Fibroblast of the aortic adventitia (primary cell): ENCODE results near the gene S100A16. TPM values are rescaled to one million over a fixed set of nuclear protein-coding genes. Genes with fewer than 3 reads are reported as not detected.

Experiments
- DNase-seq: peaks from one replicate; pipeline ENCODE4 v3.0.0-alpha.2; 2010; ENCODE audit warnings: low read depth
- H3K4me3 ChIP-seq: 2 replicates; pipeline ENCODE4 v1.5.1; 2011; ENCODE audit warnings: low read depth, mild to moderate bottlenecking, control low read depth, low read length, moderate library complexity
- total RNA-seq: library from RNA; depleted of rRNA; stranded (reverse); fragments of >200 nt; gene quantifications from 2 replicates; pipeline ENCODE4 v1.2.3, GENCODE V29; 2012; ENCODE audit warnings: low replicate concordance
- TF ChIP-seq, protein P1 (sequence below): IDR thresholded peaks from 2 replicates; pipeline ENCODE4 v1.5.1; 2011; ENCODE audit warnings: mild to moderate bottlenecking, low read length, control low read depth, inconsistent platforms; ENCODE audit not compliant: insufficient read depth

S100A16 gene
- total RNA-seq, 1 donor, result 406 TPM

DNA sequence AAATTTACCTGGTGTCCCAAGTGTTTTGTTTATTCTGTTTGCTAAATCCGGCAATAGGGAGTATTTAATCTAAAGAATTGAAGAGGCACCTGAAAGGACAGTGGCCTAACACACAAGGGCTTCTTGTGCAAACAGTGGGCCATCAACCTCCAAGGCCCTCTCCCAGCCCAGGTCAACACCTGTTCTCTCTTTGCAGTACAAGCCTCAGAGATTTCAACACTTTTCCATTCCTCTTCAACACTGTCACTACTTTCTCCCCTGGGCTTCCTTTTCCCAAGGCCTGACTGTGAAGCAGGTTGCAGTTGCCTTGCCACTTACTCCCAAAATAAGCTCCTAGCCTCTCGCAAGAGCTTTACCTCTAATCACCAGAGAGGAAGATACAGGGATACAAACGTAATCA lies 42.4 kb upstream of the S100A16 start:
- H3K4me3 ChIP-seq, result no peak overlapping the region
- no peak for DNase-seq
- TF ChIP-seq, protein P1, sequence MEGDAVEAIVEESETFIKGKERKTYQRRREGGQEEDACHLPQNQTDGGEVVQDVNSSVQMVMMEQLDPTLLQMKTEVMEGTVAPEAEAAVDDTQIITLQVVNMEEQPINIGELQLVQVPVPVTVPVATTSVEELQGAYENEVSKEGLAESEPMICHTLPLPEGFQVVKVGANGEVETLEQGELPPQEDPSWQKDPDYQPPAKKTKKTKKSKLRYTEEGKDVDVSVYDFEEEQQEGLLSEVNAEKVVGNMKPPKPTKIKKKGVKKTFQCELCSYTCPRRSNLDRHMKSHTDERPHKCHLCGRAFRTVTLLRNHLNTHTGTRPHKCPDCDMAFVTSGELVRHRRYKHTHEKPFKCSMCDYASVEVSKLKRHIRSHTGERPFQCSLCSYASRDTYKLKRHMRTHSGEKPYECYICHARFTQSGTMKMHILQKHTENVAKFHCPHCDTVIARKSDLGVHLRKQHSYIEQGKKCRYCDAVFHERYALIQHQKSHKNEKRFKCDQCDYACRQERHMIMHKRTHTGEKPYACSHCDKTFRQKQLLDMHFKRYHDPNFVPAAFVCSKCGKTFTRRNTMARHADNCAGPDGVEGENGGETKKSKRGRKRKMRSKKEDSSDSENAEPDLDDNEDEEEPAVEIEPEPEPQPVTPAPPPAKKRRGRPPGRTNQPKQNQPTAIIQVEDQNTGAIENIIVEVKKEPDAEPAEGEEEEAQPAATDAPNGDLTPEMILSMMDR, result no peak

- no peak overlapping the region for H3K4me3 ChIP-seq
- TF ChIP-seq, protein P1, result no peak
- DNase-seq, result peak; percentile 51
Measured at GRCh38 chr1:153652805-153653500, 40.0 kb upstream of the S100A16 start.

- TF ChIP-seq, protein P1, result no peak
- H3K4me3 ChIP-seq, result no peak overlapping the region
- DNase-seq, result no peak
Measured at GRCh38 chr1:153651771-153652170, 38.8 kb upstream of the S100A16 start.

GRCh38 chr1:153649863-153650235 lies 36.9 kb upstream of the S100A16 start:
- TF ChIP-seq, protein P1, result no peak
- no peak for DNase-seq

GRCh38 chr1:153649137-153649862 lies 36.4 kb upstream of the S100A16 start:
- TF ChIP-seq, protein P1, result no peak
- DNase-seq, result no peak
- no peak overlapping the region for H3K4me3 ChIP-seq

More at GRCh38 chr1:153649863-153650235, 36.9 kb upstream of the S100A16 start:
- H3K4me3 ChIP-seq, result no peak overlapping the region

- H3K4me3 ChIP-seq, result no peak overlapping the region
- no peak for DNase-seq
- TF ChIP-seq, protein P1, result no peak
Measured at GRCh38 chr1:153648000-153648643, 35.2 kb upstream of the S100A16 start.
